Stimulated activated CD8-positive, alpha-beta memory T cell treated with anti-CD3 and anti-CD28 coated beads, Interleukin-4, amount 100 ng/mL, for 4 hours (primary cell): Measurements from ENCODE around the gene CIDEC.

Source experiments
- DNase-seq, 2 donors: peaks; one replicate each; pipeline ENCODE4 v3.0.0-alpha.2; 2020; ENCODE audit warnings: low read depth in 2 of 2, low spot score in 1 of 2

Gene CIDEC, protein sequence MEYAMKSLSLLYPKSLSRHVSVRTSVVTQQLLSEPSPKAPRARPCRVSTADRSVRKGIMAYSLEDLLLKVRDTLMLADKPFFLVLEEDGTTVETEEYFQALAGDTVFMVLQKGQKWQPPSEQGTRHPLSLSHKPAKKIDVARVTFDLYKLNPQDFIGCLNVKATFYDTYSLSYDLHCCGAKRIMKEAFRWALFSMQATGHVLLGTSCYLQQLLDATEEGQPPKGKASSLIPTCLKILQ

GRCh38 chr3:9879830-9880549 lies at the start of gene CIDEC:
TSS of gene CIDEC (minus strand) at chr3:9880253. CDS start at chr3:9878486, 1,767 bp downstream.
- no peak for DNase-seq

DNA sequence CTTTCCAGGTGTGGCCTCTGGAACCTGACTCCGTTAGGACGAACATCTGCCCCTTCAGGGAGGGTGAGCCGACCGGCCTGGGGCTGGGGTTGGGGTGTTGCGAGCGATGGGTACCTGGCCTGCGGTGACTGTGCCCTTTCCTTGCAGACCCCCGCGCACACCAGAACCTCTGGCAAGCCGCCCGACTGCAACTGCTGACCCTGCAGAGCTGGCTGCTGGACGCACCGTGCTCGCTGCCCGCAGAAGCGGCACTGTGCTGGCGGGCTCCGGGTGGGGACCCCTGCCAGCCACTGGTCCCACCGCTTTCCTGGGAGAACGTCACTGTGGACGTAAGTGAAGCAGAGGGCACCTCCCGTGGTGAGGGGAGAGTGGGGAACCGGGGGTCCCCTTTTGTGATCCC lies 48.1 kb upstream of the CIDEC start:
- DNase-seq = no peak

- DNase-seq = no peak
These were observed 38.4 kb upstream of the CIDEC start for GRCh38 chr3:9918261-9919038.

DNA sequence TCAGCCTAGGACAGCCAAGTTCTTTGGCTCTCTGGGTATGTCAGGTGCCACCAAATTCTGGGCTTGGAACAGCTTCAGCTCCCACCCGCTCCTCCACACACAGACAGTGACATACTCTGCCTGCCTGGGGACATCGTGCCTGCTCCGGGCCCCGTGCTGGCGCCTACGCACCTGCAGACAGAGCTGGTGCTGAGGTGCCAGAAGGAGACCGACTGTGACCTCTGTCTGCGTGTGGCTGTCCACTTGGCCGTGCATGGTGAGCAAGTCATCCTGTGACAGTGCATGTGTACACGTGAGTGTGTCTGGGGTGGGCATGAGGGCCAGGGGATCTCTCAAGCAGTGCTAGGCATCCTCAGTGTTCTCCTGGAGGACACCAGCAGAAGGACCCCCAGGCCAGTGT lies 37.8 kb upstream of the CIDEC start:
- no peak for DNase-seq

DNA sequence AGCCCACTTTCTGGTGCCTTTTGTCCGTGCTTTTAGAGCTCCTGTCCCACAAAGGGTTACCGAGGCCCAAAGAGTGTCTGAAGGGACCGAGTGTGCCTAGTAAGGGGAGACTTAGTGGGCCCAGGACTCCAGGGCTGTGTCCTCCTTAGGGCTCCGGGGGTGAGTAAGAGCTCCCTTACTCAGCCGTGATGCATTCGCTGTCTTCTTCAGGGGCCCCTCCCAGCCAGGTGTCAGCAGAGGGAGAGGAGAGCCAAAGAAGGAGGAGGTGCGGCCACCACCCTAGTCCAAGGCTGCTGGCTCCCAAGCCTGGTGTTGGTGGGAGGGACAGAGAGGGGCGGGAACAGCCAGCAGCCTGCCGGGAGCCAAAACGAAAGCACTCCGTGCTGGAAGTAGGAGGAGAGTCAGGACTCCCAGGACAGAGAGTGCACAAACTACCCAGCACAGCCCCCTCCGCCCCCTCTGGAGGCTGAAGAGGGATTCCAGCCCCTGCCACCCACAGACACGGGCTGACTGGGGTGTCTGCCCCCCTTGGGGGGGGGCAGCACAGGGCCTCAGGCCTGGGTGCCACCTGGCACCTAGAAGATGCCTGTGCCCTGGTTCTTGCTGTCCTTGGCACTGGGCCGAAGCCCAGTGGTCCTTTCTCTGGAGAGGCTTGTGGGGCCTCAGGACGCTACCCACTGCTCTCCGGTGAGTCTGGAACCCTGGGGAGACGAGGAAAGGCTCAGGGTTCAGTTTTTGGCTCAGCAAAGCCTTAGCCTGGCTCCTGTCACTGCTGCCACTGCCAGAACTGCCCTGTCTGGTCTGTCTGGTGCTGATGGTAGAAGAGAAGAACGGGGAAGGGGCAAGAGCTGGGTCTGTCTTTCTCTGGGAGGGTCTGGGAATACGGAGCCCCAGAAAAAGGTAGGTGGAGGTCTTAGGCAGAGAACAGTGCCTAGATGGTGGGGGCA lies 37.0 kb upstream of the CIDEC start, which contains the start of gene IL17RC:
IL17RC (plus strand) TSS at position 365 of the 947 bp plus-strand sequence; CDS start at position 583, 218 bp downstream.
- peak in 1 of 2 donors; percentile 25 for DNase-seq

DNA sequence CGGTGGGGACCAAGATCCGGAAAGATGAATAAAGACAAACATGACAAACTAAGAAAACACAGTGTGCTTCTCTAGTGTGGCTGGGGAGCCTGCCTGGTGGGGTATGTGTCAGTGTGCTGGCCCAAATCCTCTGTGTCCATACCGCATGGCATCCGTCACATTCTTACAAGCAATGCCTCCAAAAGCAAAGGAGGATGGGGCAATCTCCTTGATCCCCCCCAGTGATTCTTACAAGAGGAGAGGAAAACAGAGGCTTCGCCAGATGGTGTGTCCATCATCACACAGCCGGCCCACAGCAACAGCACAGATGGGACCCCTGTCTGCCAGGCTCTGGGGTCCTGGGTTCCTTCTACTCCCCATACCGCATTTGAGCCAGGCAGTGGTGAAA lies 36.3 kb upstream of the CIDEC start:
- DNase-seq = no peak

DNA sequence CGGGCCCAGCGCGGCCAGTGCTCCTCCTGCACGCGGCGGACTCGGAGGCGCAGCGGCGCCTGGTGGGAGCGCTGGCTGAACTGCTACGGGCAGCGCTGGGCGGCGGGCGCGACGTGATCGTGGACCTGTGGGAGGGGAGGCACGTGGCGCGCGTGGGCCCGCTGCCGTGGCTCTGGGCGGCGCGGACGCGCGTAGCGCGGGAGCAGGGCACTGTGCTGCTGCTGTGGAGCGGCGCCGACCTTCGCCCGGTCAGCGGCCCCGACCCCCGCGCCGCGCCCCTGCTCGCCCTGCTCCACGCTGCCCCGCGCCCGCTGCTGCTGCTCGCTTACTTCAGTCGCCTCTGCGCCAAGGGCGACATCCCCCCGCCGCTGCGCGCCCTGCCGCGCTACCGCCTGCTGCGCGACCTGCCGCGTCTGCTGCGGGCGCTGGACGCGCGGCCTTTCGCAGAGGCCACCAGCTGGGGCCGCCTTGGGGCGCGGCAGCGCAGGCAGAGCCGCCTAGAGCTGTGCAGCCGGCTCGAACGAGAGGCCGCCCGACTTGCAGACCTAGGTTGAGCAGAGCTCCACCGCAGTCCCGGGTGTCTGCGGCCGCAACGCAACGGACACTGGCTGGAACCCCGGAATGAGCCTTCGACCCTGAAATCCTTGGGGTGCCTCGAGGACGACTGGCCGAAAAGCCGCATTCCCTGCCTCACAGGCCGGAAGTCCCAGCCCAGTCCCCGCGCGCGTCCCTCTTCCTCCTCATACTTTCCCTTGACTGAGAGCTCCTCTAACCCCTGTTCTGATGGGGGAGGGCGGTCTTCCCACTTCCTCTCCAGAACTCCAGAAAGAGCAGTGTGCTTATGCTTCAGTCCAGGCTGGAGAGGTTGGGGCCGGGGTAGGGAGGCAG lies 35.4 kb upstream of the CIDEC start:
- DNase-seq = no peak

GRCh38 chr3:9914559-9915253 lies 34.7 kb upstream of the CIDEC start:
- no peak for DNase-seq

- DNase-seq = no peak
These were observed 34.0 kb upstream of the CIDEC start for GRCh38 chr3:9914011-9914410.

- DNase-seq = no peak
These were observed 33.5 kb upstream of the CIDEC start for GRCh38 chr3:9913601-9914000.

- no peak for DNase-seq
These were observed 32.4 kb upstream of the CIDEC start for GRCh38 chr3:9912294-9912935.

DNA sequence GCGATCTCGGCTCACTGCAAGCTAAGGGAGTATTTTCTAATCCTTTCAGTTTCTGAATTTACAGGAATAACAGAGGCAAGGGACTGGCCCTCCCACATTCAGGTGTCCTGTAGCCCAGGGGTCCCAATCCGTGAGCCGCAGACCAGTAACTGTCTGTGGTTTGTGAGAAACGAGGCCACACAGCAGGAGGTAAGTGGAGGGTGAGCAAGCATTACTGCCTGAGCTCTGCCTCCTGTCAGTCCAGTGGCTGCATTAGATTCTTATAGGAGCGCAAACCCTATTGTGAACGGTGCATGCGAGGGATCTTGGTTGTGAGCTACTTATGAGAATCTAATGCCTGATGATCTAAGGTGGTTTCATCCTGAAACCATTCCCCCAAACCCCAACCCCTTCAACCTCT lies 31.8 kb upstream of the CIDEC start:
- DNase-seq = no peak

DNA sequence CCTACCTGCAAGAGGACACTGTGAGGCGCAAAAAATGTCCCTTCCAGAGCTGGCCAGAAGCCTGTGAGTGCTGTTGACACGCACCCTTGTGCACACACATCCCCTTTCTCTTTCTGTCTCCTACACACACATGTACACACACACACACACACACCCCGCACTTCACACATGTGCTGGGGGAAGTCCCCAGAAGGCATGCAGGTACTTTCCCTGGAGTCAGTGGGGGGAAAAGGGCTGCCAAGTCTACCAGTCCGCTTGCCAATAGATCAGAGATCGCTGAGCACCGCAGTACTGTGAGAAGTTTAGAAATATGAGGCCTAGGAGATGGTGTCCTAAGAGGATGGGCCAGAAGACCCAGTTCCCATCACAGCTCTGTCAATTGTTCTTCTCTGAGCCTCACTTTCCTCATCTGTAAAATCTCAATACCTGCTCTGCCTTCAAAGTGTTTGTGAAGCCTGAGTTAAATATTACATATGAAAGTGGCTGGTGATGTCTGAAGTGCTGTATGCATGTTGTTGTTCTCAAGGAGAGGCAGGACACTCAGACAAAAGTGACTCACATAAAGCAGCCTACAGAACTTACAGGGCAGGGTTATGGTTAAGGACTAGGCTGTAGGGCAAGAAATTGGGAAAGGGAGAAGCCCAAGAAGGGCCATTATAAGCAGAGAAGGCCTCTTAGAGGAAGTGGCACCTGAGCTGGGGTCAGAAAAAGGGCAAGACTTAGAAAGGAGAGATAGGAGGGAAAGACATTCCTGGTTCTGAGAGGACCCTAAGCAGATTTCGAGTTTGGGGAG lies 29.4 kb upstream of the CIDEC start:
- no peak for DNase-seq

- DNase-seq = no peak
These were observed 28.2 kb upstream of the CIDEC start for GRCh38 chr3:9908286-9908685.

GRCh38 chr3:9906480-9906879 lies 26.4 kb upstream of the CIDEC start:
- no peak for DNase-seq

DNA sequence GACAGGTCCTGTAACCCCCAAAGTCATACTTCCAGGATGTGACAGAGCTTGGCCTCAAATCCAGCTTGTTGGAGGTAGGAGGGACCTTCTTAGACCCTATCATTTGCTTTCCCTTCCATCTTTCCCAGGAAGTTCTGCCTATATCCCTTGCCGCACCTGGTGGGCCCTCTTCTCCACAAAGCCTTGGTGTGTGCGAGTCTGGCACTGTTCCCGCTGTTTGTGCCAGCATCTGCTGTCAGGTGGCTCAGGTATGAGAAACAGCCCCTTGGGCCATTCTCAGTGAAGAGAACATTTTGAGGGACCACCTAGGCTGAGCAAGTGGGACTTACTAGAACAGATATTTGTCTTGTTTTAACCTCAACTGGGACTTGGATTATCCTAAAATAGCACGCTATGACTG lies 23.9 kb upstream of the CIDEC start:
- DNase-seq = no peak

DNA sequence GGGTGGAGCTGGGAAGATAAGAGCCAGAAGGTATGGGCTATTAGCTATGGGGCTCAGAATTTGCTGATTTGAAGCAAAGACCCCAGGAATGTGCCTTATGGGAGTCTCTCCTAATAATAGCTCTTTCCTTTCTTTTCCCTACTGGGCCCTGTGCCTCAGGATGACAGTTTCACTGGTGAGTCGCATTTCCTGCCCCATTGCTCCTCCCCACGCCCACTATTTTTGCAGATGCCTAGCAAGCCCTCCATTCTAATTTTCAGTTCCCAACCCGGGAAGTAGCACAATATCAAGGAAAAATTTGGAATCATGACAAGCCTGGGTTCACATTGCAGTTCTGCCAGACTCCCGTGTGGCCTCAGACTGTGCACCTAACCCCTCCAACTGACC lies 23.2 kb upstream of the CIDEC start:
- no peak for DNase-seq
